ENCODE data around the gene SUPT4H1. TPM values are rescaled to one million over a fixed set of nuclear protein-coding genes. Genes with fewer than 3 reads are reported as not detected.

SUPT4H1 gene
- 38.3 and 49.4 TPM in 2 replicates for total RNA-seq

GRCh38 chr17:58351831-58352595 is at the start of gene SUPT4H1:
TSS of gene SUPT4H1 (minus strand) at chr17:58352201. CDS start at chr17:58352135, 66 bp downstream.

GRCh38 chr17:58328195-58329034 is 23.6 kb downstream of the SUPT4H1 start, which contains the start of gene TSPOAP1:
TSS of gene TSPOAP1 (minus strand) at chr17:58328795. CDS start at chr17:58327920, 875 bp downstream.

Other genes starting within 250 kb of the SUPT4H1 start
- gene OR4D1, start 203.8 kb downstream of the SUPT4H1 start, total RNA-seq: not detected in 2 replicates
- not detected in 2 replicates for gene OR4D2, start 185.2 kb downstream of the SUPT4H1 start, total RNA-seq
- gene EPX, start 159.5 kb downstream of the SUPT4H1 start, total RNA-seq: not detected in 2 replicates
- gene MKS1, start 132.9 kb downstream of the SUPT4H1 start, total RNA-seq: 11.2 and 13.0 TPM in 2 replicates
- not detected in 2 replicates for gene LPO, start 113.6 kb downstream of the SUPT4H1 start, total RNA-seq
- gene MPO, start 71.3 kb downstream of the SUPT4H1 start, total RNA-seq: not detected in 2 replicates
- gene TSPOAP1, start 23.4 kb downstream of the SUPT4H1 start, total RNA-seq: not detected in 2 replicates
- gene RNF43, start 65.3 kb upstream of the SUPT4H1 start, total RNA-seq: under 0.01 TPM in 1 of 2 replicates, not detected in the other
- under 0.01 TPM in 1 of 2 replicates, not detected in the other for gene HSF5, start 136.2 kb upstream of the SUPT4H1 start, total RNA-seq
- 33.7 and 36.7 TPM in 2 replicates for gene MTMR4, start 162.4 kb upstream of the SUPT4H1 start, total RNA-seq